A549 treated with dexamethasone at 1 μM for 4 hours (cell line): ENCODE results near the gene HMSD. TPM values are rescaled to one million over a fixed set of nuclear protein-coding genes. Genes with fewer than 3 reads are reported as not detected.

Experiments
- total RNA-seq: library from RNA; stranded (reverse); fragments of 200-300 nt; extraction: Qiagen RNA extraction; gene quantifications from 5 replicates; pipeline ENCODE4 v1.2.3, GENCODE V29; 2022

Gene HMSD, protein sequence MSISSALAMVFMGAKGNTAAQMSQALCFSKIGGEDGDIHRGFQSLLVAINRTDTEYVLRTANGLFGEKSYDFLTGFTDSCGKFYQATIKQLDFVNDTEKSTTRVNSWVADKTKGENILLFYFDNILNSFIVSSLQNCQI
- 0.03 to 1.2 TPM (median 0.67 TPM) in 3 of 5 replicates, not detected in the others for total RNA-seq

DNA sequence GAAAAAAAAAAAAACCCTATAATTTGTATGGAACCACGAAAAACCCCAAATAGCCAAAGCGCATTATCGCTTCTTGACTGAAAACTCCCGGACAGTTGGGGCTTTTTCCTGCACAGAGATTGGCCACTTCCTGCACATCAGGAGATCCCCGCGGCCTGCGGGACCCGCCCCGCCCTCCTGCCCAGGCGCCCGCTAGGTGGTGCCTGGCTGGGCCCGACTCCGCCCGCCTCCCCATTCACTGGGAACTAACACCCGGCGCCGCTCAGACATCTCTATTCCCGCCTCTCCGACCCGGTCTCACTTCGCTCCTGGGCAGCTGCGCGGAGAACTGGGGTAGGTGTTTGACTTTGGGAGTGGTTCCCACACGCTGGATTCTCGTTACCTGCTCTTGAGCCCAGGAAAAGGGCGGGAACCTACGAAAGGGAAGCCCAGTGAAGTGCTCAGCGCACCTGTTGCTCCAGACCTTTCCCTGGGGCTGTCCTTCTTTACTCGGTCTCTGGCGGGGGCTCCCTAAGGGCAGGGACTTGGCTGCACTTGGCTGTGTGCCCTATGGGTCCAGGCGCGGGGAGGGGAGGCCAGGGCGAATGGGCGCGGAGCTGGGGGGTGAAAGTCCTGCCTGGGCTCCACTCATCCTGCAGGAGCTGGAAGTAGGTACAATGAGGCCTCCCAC is at the start of gene HMSD:
Gene HMSD (plus strand): TSS at position 234 of the 670 bp plus-strand sequence. CDS start 4,155 bp downstream, outside the sequence.

DNA sequence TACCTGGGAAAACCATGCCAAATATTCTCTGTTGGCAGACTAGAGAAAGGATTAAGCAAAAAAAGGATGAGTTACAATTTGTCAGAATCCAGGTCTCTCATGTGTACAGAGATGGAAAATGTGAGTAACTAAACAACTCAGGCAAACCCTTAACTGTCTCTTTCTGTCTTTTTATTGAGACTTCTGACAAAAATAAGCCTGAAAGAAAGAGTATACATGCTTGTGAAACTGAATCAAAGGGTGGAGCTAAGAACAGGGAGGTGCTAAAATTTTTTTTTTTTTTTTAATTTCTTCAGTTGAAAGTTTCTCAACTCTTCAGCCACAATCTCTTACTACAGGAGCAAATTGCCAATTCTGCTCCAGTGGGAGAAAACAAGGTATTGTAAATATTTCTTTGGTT is 41.4 kb upstream of the HMSD start, which contains the start of gene SERPINB10:
Gene SERPINB10 (plus strand): TSS at position 295 of the 400 bp plus-strand sequence. CDS start 7,553 bp downstream, outside the sequence.

DNA sequence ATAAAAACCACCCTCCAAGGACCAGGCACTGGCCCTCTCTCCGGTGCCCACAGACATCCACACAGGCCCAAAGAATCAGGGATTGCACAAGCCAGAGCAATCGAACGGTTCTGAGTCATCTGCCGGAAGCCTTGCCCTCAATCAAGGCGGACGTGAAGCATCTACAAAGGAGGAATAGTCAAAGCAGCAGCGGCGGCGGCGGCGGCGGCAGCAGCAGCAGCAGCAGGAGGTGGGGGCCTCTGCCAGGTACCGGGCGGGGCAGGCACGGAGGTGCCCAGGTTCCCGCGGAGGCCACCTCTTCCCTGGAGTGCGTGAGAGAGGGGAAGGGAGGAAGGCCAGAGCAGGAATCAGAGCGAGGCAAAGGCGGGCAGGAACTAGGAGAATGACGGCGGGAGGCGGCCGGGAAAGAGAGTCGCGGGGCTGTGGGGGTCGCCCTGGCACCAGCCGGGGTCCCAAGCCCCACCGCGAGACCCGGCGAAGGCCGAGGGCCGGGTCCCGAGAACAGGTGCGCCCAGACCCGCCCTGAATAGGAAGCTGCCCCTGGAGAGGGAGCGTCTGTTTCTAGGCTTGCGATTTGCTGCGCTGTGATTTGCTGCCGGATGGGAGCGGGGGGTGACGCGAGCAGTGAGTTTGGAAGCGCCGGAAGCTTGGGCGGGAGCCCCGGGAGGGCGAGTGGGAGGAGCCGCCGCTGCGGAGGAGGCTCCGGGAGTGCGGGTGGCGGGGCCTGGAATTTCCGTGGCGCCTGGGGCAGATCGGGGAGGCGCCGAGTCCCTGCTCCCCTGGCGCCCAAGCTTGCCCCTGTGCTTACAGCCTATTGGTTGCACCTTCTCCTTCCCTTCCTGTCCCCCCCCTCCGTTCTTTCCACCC is 21.1 kb downstream of the HMSD start, which contains the start of gene SERPINB8:
Gene SERPINB8 (plus strand): TSS at position 140 of the 867 bp plus-strand sequence. CDS start 8,228 bp downstream, outside the sequence.

Other genes starting within 250 kb of the HMSD start
- 0.08 to 0.22 TPM in 2 of 5 replicates, not detected in the others for gene SERPINB11, start 246.3 kb upstream of the HMSD start, total RNA-seq
- gene SERPINB7, start 173.9 kb upstream of the HMSD start, total RNA-seq, result 1.5 to 2.3 TPM (median 2.0 TPM) in 5 replicates
- gene SERPINB2, start 61.6 kb upstream of the HMSD start, total RNA-seq, result 0.06 to 0.11 TPM (median 0.07 TPM) in 3 of 5 replicates, not detected in the others
- not detected in 5 replicates for gene SERPINB10, start 41.3 kb upstream of the HMSD start, total RNA-seq
- 8.3 to 10.7 TPM (median 9.5 TPM) in 5 replicates for gene SERPINB8, start 20.8 kb downstream of the HMSD start, total RNA-seq
- gene LINC00305, start 199.8 kb downstream of the HMSD start, total RNA-seq, result not detected in 5 replicates